ENCODE results near the gene RMDN2. TPM values are rescaled to one million over a fixed set of nuclear protein-coding genes. Genes with fewer than 3 reads are reported as not detected.
A peak's percentile ranks its signal among the peaks of the same experiment; 100 is the strongest.

Gene RMDN2
- polyA plus RNA-seq, 3 donors: 7.0 to 14.3 (median 10.7) TPM

DNA sequence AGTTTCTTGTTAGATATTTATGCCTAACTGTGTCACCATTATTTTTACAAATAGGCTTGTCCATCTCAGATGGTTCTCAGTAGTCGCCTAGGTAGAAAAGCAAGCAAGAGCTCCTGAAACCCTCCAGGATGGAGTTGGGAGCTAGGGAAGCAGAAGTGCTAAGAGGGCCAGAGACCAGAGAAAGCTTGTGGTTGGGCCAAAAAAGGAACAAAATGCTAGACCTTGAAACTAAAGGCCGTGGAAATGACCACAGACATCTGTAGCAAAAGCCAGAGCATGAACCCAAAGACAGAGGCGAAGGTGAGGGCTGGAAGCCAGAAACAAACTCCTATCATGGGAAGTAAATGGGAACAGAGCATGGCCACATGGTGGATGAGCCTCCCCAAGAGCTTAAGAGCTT is 29.9 kb upstream of the RMDN2 start:
- peaks cover 64% of the 10 kb centered on the region in 2 donors for H3K4me1 ChIP-seq (ENCODE audit: control insufficient read depth in 1 of 2, insufficient read depth in 2 of 2, low read length in 2 of 2)
- peak overlapping the region in 6 of 7 donors; percentile 36 to 83 (median 66) for H3K27ac Mint-ChIP-seq
- H3K9me3 ChIP-seq (replicated peaks in 1 of 2; ENCODE audit: control insufficient read depth in 1 of 2, insufficient read depth in 1 of 2, low read length in 2 of 2): peaks cover 0 to under 1% of the 10 kb centered on the region in 2 donors
- TF ChIP-seq, protein P1, sequence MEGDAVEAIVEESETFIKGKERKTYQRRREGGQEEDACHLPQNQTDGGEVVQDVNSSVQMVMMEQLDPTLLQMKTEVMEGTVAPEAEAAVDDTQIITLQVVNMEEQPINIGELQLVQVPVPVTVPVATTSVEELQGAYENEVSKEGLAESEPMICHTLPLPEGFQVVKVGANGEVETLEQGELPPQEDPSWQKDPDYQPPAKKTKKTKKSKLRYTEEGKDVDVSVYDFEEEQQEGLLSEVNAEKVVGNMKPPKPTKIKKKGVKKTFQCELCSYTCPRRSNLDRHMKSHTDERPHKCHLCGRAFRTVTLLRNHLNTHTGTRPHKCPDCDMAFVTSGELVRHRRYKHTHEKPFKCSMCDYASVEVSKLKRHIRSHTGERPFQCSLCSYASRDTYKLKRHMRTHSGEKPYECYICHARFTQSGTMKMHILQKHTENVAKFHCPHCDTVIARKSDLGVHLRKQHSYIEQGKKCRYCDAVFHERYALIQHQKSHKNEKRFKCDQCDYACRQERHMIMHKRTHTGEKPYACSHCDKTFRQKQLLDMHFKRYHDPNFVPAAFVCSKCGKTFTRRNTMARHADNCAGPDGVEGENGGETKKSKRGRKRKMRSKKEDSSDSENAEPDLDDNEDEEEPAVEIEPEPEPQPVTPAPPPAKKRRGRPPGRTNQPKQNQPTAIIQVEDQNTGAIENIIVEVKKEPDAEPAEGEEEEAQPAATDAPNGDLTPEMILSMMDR (IDR thresholded peaks at IDR 0.05): no peak
- H3K27ac ChIP-seq (ENCODE audit: low read depth in 1 of 2, low read length in 2 of 2): peak overlapping the region; percentile 31 to 60
- H3K9me3 Mint-ChIP-seq: peaks cover 0 to 6% (median 2%) of the 10 kb centered on the region in 7 donors
- no peaks in the 10 kb centered on the region for H4K20me1 ChIP-seq (ENCODE audit: insufficient read depth, low read length)
- 11% methylated on average over 3 of the region's 3 CpGs for WGBS (ENCODE audit: insufficient coverage)
- H3K27me3 ChIP-seq (ENCODE audit: control insufficient read depth in 2 of 2, insufficient read depth in 2 of 2, low read length in 2 of 2): no peaks in the 10 kb centered on the region
- peak overlapping the region in 1 of 3 experiments; percentile 9 for H3K4me3 ChIP-seq (replicated peaks in 1 of 3; ENCODE audit: low read depth in 2 of 3, low read length in 3 of 3)
- H3K4me3 Mint-ChIP-seq: peak overlapping the region in 1 of 2 donors; percentile 73
- no peaks in the 10 kb centered on the region for H3K36me3 ChIP-seq (replicated peaks in 1 of 2; ENCODE audit: control insufficient read depth in 1 of 2, insufficient read depth in 2 of 2, low read length in 2 of 2)
- H3K79me2 ChIP-seq (ENCODE audit: insufficient read depth, low read length): no peaks in the 10 kb centered on the region
- H3K4me2 ChIP-seq (replicated peaks; ENCODE audit: extremely low read depth, low read length, poor library complexity, severe bottlenecking): peak overlapping the region; percentile 16
- peak; percentile 30 to 60 (median 45) for DNase-seq
- peak overlapping the region; percentile 9 for H2AFZ ChIP-seq (ENCODE audit: insufficient read depth, low read depth, low read length, poor library complexity, severe bottlenecking)
- intact Hi-C loops (cut with micrococcal nuclease): loop anchor here (10.0 kb wide), 1 partner anchor 380 kb away; no protein-coding TSS in a partner anchor
- no peaks in the 10 kb centered on the region for H3K36me3 Mint-ChIP-seq
- H3K27me3 Mint-ChIP-seq (ENCODE audit: low read depth in 3 of 3): peaks cover 0 to 8% (median 0%) of the 10 kb centered on the region in 3 donors
- H3K4me1 Mint-ChIP-seq: peaks cover 62% of the 10 kb centered on the region
- no peak overlapping the region for H3K9ac ChIP-seq (ENCODE audit: insufficient read depth, low read length, poor library complexity, severe bottlenecking)

DNA sequence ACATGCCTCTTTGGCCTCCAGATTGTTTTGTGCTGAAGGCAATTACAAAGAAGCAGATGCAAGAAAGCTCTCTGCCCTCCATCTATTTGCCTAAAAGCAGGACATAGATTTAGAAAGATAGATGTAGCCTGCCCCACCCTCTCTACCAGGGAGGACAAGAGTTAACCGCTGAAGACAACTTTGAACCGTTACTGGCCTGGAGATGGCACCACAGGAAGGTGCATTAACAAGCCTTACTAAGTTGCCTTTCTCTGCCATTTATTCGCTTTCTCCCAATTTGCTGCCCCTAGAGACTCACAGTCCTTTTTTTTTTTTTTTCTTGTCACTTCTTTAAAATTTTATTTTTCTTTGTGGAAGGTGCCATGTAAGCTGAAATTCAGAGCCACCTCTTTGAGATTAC is 28.8 kb upstream of the RMDN2 start:
- Histone ChIP-seq H3K4me3 (replicated peaks in 1 of 3; ENCODE audit: low read depth in 2 of 3, low read length in 3 of 3) (no peak overlapping the region), H3K9ac (ENCODE audit: insufficient read depth, low read length, poor library complexity, severe bottlenecking) (no peak overlapping the region), H4K20me1 (ENCODE audit: insufficient read depth, low read length) (no peaks in the 10 kb centered on the region), H3K36me3 (replicated peaks in 1 of 2; ENCODE audit: control insufficient read depth in 1 of 2, insufficient read depth in 2 of 2, low read length in 2 of 2) (no peaks in the 10 kb centered on the region), H3K4me1 (ENCODE audit: control insufficient read depth in 1 of 2, insufficient read depth in 2 of 2, low read length in 2 of 2) (peaks cover 57% of the 10 kb centered on the region in 2 donors), H3K27me3 (ENCODE audit: control insufficient read depth in 2 of 2, insufficient read depth in 2 of 2, low read length in 2 of 2) (no peaks in the 10 kb centered on the region), H3K4me2 (replicated peaks; ENCODE audit: extremely low read depth, low read length, poor library complexity, severe bottlenecking) (no peak overlapping the region), H2AFZ (ENCODE audit: insufficient read depth, low read depth, low read length, poor library complexity, severe bottlenecking) (no peak overlapping the region), H3K79me2 (ENCODE audit: insufficient read depth, low read length) (no peaks in the 10 kb centered on the region), H3K9me3 (replicated peaks in 1 of 2; ENCODE audit: control insufficient read depth in 1 of 2, insufficient read depth in 1 of 2, low read length in 2 of 2) (peaks cover 0 to 8% of the 10 kb centered on the region in 2 donors), H3K27ac (ENCODE audit: low read depth in 1 of 2, low read length in 2 of 2) (no peak overlapping the region)
- no peak for DNase-seq
- peaks cover 54% of the 10 kb centered on the region for H3K4me1 Mint-ChIP-seq
- H3K36me3 Mint-ChIP-seq: no peaks in the 10 kb centered on the region
- TF ChIP-seq, protein P1 (IDR thresholded peaks at IDR 0.05): no peak
- no peak overlapping the region for H3K4me3 Mint-ChIP-seq
- 31% methylated on average over 2 of the region's 3 CpGs for WGBS (ENCODE audit: insufficient coverage)
- H3K27ac Mint-ChIP-seq: no peak overlapping the region
- peaks cover 0 to 16% (median 4%) of the 10 kb centered on the region in 7 donors for H3K9me3 Mint-ChIP-seq
- peaks cover 0 to 10% (median 0%) of the 10 kb centered on the region in 3 donors for H3K27me3 Mint-ChIP-seq (ENCODE audit: low read depth in 3 of 3)
- intact Hi-C loops (cut with micrococcal nuclease): loop anchor here (10.0 kb wide), 1 partner anchor 378 kb away; no protein-coding TSS in a partner anchor

Measured in CD14-positive monocyte (primary cell).